ENCODE data around the gene UVSSA. TPM values are rescaled to one million over a fixed set of nuclear protein-coding genes. Genes with fewer than 3 reads are reported as not detected.

UVSSA gene, protein sequence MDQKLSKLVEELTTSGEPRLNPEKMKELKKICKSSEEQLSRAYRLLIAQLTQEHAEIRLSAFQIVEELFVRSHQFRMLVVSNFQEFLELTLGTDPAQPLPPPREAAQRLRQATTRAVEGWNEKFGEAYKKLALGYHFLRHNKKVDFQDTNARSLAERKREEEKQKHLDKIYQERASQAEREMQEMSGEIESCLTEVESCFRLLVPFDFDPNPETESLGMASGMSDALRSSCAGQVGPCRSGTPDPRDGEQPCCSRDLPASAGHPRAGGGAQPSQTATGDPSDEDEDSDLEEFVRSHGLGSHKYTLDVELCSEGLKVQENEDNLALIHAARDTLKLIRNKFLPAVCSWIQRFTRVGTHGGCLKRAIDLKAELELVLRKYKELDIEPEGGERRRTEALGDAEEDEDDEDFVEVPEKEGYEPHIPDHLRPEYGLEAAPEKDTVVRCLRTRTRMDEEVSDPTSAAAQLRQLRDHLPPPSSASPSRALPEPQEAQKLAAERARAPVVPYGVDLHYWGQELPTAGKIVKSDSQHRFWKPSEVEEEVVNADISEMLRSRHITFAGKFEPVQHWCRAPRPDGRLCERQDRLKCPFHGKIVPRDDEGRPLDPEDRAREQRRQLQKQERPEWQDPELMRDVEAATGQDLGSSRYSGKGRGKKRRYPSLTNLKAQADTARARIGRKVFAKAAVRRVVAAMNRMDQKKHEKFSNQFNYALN
- total RNA-seq, result 10 to 100 TPM; 19.1 to 23.0 TPM

DNA sequence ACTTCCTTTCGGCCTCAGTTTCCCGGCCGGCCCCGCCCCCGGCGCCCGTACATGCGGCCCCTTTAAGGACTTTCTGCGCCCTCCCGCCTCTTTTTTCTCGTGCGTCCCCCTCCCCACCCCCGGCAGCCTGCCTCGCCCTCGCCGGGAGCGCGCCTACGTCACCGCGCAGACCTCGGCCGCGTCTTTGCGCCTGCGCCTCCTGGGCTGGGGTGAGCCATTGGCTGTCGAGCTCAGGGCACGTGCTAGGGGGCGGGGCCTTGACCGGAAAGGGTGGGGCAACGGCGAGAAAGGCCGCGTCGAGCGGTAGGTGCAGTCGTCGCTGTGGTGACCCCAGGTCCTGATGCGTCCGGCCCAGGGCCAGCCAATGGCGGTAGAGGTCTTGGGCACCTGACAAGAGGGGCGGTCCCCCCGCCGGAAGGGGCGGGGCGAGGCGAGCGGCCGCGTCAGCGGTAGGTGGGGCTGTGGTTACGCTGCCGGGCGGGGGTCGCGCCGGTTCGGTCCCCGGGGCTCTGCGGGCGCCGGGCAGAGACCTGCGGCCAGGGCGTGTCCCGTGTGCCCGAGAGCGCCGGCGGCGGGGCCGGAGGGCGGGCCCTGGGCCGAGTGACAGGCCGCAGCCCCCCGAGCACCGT, at the start of gene UVSSA:
UVSSA (plus strand) TSS at position 428 of the 629 bp plus-strand sequence. CDS start 884 bp downstream, outside the sequence.
- Mint-ChIP-seq H3K9me3 (no peaks in the 10 kb centered on the region), H3K4me3 (peak within 1 kb of the TSS; percentile 92), H3K36me3 (ENCODE audit: low read depth) (peaks cover 17% of the 10 kb centered on the region), H3K4me1 (peaks cover 45% of the 10 kb centered on the region), H3K27ac (peak within 1 kb of the TSS; percentile 98), H3K27me3 (no peaks in the 10 kb centered on the region)
- POLR2A ChIA-PET, result interaction anchor here (1.6 kb wide), 1 partner anchor 97 kb away, joined by 5 read pairs; no protein-coding TSS in a partner anchor
- CTCF ChIA-PET, result interaction anchor here (0.7 to 2.5 kb wide), 7 partner anchors 9 to 216 kb away, joined by 3 to 10 read pairs (median 3); no protein-coding TSS in a partner anchor
- DNase-seq, result peak; percentile 100

GRCh38 chr4:1297456-1298325, 49.3 kb upstream of the UVSSA start:
- Mint-ChIP-seq H3K4me3 (no peak overlapping the region), H3K27ac (peak overlapping the region; percentile 2), H3K27me3 (no peaks in the 10 kb centered on the region), H3K36me3 (ENCODE audit: low read depth) (peaks cover 38% of the 10 kb centered on the region), H3K4me1 (peaks cover 48% of the 10 kb centered on the region), H3K9me3 (no peaks in the 10 kb centered on the region)
- CTCF ChIA-PET, result interaction anchor here (0.6 kb wide), 1 partner anchor 152 kb away, joined by 3 read pairs; no protein-coding TSS in a partner anchor
- no peak for DNase-seq
- POLR2A ChIA-PET, result no interaction called here

- Mint-ChIP-seq H3K4me3 (no peak overlapping the region), H3K4me1 (peaks cover 48% of the 10 kb centered on the region), H3K27ac (no peak overlapping the region), H3K27me3 (no peaks in the 10 kb centered on the region), H3K9me3 (no peaks in the 10 kb centered on the region), H3K36me3 (ENCODE audit: low read depth) (peaks cover 38% of the 10 kb centered on the region)
- ChIA-PET CTCF (no interaction called here), POLR2A (no interaction called here)
- no peak for DNase-seq
Observed at GRCh38 chr4:1298461-1298860, 48.5 kb upstream of the UVSSA start.

DNA sequence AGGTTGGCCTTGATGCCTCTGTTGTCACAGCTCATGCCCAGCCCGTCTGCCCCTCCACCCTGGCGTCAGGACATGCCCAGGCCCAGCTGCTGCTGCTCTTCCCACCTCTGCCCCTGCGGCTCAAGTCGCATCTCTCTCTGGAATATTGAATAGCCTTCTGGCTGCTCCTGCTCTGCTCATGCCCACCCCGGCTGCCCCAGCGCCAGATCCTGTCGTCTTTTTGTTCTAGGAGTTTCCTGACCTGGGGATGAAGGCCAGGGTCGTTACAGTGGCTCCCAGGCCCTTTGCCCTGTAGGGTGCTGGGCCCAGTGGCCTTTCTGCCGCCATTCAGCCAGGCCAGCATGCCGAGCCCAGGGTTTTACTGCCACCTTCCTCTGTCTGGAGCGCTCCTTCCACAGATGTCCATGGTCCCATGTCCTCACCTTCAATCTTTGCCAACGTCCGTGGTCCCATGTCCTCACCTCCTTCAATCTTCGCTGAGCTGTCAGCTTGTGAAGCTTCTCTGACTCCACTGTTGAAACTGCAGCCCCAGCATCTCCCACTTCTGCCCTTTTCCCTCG, 47.6 kb upstream of the UVSSA start:
- Mint-ChIP-seq H3K27ac (no peak overlapping the region), H3K27me3 (no peaks in the 10 kb centered on the region), H3K36me3 (ENCODE audit: low read depth) (peaks cover 36% of the 10 kb centered on the region), H3K4me3 (no peak overlapping the region), H3K9me3 (no peaks in the 10 kb centered on the region), H3K4me1 (peaks cover 40% of the 10 kb centered on the region)
- ChIA-PET POLR2A (no interaction called here), CTCF (interaction anchor here (1.1 to 1.3 kb wide), 3 partner anchors 9 to 33 kb away, joined by 3 to 4 read pairs (median 3); no protein-coding TSS in a partner anchor)
- DNase-seq, result no peak

DNA sequence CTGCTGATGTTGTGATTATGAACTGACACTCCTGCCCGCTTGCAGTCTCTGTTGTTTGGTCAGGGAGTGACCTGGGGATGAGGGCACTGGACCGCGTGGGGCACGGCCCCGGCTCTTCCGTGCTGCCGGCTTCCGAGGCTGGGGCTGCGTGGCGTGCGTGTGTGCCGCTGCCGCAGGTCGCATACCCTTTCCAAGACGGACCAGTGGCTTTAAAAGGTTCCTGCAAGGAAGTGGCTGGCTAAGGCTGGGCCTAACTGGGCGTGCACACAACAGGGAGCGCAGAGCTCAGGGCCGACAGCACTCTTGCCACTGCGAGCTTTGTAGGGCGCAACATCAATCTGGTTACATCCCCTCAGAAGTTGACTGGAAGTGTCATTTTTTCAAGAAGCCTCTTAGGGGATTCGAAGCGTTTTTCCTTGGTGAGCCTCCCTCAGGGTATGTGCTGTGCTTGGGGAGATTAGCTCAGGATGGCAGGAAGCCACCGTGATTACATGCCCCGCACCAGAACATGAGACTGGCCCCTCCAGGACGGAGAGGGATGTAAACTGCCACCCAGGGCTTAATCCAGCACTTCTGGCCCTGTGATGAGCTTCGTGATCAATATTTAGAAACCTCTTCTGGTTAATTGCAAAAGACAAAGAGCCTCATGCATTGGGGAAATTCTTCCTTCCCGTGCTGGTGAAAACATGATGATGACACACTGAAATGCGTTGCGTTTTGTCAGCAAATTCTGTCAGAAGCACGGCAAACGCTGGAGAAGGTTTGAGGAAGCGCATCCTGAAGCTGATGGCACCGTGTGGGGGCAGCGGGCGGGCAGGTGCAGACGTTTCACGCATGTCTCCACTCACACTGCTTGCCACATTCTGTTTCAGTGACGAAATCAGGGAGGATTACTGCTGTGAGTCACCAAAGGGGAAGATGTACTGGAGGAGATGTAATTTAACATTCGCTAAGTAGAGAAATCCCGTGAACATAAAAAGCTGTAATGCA, 46.2 kb upstream of the UVSSA start:
- peaks cover 45% of the 10 kb centered on the region for H3K4me1 Mint-ChIP-seq
- peak overlapping the region; percentile 78 for H3K27ac Mint-ChIP-seq

GRCh38 chr4:1302159-1302558, 44.8 kb upstream of the UVSSA start:
- peaks cover 39% of the 10 kb centered on the region for H3K36me3 Mint-ChIP-seq (ENCODE audit: low read depth)
- no peak overlapping the region for H3K27ac Mint-ChIP-seq
- peaks cover 50% of the 10 kb centered on the region for H3K4me1 Mint-ChIP-seq
- H3K27me3 Mint-ChIP-seq, result no peaks in the 10 kb centered on the region
- DNase-seq, result no peak
- ChIA-PET POLR2A (no interaction called here), CTCF (no interaction called here)
- no peak overlapping the region for H3K4me3 Mint-ChIP-seq
- H3K9me3 Mint-ChIP-seq, result no peaks in the 10 kb centered on the region

More for the DNA sequence above, 46.2 kb upstream of the UVSSA start:
- H3K4me3 Mint-ChIP-seq, result no peak overlapping the region
- ChIA-PET POLR2A (no interaction called here), CTCF (interaction anchor here (0.5 to 1.3 kb wide), 4 partner anchors 8 to 42 kb away, joined by 3 to 4 read pairs (median 3); no protein-coding TSS in a partner anchor)
- no peaks in the 10 kb centered on the region for H3K9me3 Mint-ChIP-seq
- H3K36me3 Mint-ChIP-seq (ENCODE audit: low read depth), result peaks cover 42% of the 10 kb centered on the region
- no peaks in the 10 kb centered on the region for H3K27me3 Mint-ChIP-seq
- DNase-seq, result peak; percentile 39

DNA sequence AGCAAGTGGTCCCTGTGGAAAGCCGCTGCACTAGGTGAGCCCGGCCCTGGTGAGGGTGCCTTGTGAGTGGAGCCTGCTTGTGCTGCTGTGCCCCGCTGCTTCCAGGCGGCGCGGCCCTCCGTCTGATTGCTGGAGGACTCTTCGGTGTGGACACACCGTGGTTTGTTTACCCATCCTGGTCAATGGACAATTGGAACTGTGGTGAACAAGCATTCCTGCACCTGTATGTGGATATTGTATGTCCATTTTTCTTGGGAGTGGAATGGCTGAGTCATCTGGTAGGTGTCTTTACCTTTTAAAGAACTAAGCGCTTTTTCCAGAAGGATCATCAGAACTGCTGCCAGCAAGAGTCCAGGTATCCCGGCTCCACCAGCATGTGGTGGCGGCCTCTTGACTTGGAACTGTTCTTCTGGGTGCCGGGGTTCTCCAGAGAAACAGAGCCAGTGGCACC, 41.7 kb upstream of the UVSSA start:
- Mint-ChIP-seq H3K4me1 (peaks cover 65% of the 10 kb centered on the region), H3K4me3 (no peak overlapping the region), H3K27me3 (no peaks in the 10 kb centered on the region), H3K9me3 (no peaks in the 10 kb centered on the region), H3K27ac (no peak overlapping the region), H3K36me3 (ENCODE audit: low read depth) (peaks cover 31% of the 10 kb centered on the region)
- DNase-seq, result no peak
- CTCF ChIA-PET, result no interaction called here
- POLR2A ChIA-PET, result no interaction called here

GRCh38 chr4:1305781-1306455, 41.1 kb upstream of the UVSSA start:
- Mint-ChIP-seq H3K27ac (peak overlapping the region; percentile 83), H3K4me3 (peak overlapping the region; percentile 15), H3K36me3 (ENCODE audit: low read depth) (peaks cover 26% of the 10 kb centered on the region), H3K9me3 (no peaks in the 10 kb centered on the region), H3K27me3 (no peaks in the 10 kb centered on the region), H3K4me1 (peaks cover 64% of the 10 kb centered on the region)
- DNase-seq, result peak; percentile 22
- ChIA-PET POLR2A (no interaction called here), CTCF (interaction anchor here (1.1 to 1.6 kb wide), 2 partner anchors 16 to 51 kb away, joined by 3 to 4 read pairs; partner anchors contain the start of gene MAEA)

DNA sequence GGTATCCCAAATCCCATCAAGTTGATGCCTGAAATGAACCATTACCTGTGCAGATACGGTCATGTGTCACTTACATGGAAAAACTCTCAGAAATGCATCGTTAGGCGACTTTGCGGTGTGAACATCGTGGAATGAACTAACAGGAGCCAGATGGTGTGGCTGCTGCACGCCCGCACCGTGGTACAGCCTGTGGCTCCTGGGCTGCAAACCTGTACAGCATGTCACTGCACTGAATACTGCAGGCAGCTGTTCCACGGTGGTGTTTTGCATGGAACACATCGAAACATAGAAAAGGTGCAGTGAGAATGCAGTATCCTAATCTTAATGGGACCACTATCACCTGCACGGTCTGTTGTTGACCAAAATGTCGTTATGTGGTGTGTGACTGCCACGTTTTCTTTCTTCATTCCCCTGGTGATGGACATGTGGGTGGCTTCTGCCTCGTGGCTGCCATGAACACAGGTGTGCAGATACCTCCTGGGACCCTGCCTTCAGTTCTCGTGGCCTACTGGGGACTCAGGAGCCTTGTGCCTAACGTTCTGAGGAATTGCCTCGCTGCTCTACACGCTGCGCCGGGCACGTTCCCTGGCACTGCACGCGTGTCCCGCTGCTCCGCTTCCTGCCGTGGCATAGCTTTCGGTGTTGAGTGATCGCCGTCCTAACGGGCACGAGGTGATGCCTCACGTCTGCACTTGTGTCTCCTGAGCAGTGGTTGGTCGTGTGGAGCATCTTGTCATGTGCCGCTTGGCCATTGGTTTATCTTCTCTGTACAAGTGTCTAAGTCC, 38.9 kb upstream of the UVSSA start:
- ChIA-PET POLR2A (no interaction called here), CTCF (interaction anchor here (0.8 to 2.2 kb wide), 3 partner anchors 8 to 177 kb away, joined by 3 to 7 read pairs (median 4); no protein-coding TSS in a partner anchor)
- Mint-ChIP-seq H3K9me3 (no peaks in the 10 kb centered on the region), H3K4me3 (no peak overlapping the region), H3K36me3 (ENCODE audit: low read depth) (peaks cover 36% of the 10 kb centered on the region), H3K27me3 (no peaks in the 10 kb centered on the region), H3K4me1 (peaks cover 69% of the 10 kb centered on the region), H3K27ac (no peak overlapping the region)
- no peak for DNase-seq
